Liver (tissue), 3 donors: ENCODE results near the gene CD7.

Experiments used
- ATF3 ChIP-seq: IDR thresholded peaks from 2 replicates; pipeline ENCODE4 v1.6.1; 2016; ENCODE audit warnings: antibody characterized with exemption
- EGR1 ChIP-seq, 2 donors: IDR thresholded peaks; 2 replicates each; pipeline ENCODE4 v1.6.1; 2016 to 2018; ENCODE audit warnings: antibody characterized with exemption in 2 of 2, low read depth in 2 of 2
- FOXA1 ChIP-seq: IDR thresholded peaks from 2 replicates; pipeline ENCODE4 v1.6.1; 2016; ENCODE audit warnings: antibody characterized with exemption
- GABPA ChIP-seq, 2 donors: IDR thresholded peaks in 1 of 2; conservative IDR thresholded peaks in 1 of 2; 2 replicates each; pipeline ENCODE4 v1.6.1; 2016; ENCODE audit warnings: antibody characterized with exemption in 2 of 2, mild to moderate bottlenecking in 1 of 2, moderate library complexity in 1 of 2
- RAD21 ChIP-seq, 2 donors: IDR thresholded peaks; 2 replicates each; pipeline ENCODE4 v1.6.1; 2016; ENCODE audit warnings: antibody characterized with exemption in 2 of 2, mild to moderate bottlenecking in 2 of 2
- REST ChIP-seq: IDR thresholded peaks from 2 replicates; pipeline ENCODE4 v1.6.1; 2016; ENCODE audit warnings: antibody characterized with exemption, mild to moderate bottlenecking
- RXRA ChIP-seq, 2 donors: IDR thresholded peaks; 2 replicates each; pipeline ENCODE4 v1.6.1; 2017 to 2018; ENCODE audit warnings: antibody characterized with exemption in 2 of 2, mild to moderate bottlenecking in 1 of 2
- SP1 ChIP-seq: IDR thresholded peaks from 2 replicates; pipeline ENCODE4 v1.6.1; 2018; ENCODE audit warnings: antibody characterized with exemption, mild to moderate bottlenecking
- TAF1 ChIP-seq: conservative IDR thresholded peaks from 2 replicates; pipeline ENCODE4 v1.6.1; 2016; ENCODE audit warnings: antibody characterized with exemption, mild to moderate bottlenecking
- YY1 ChIP-seq: IDR thresholded peaks from 2 replicates; pipeline ENCODE4 v1.6.1; 2016; ENCODE audit warnings: antibody characterized with exemption, mild to moderate bottlenecking
- TF ChIP-seq, protein P1 (sequence below): fragments of 150-350 bp; IDR thresholded peaks from 2 replicates; pipeline ENCODE4 v1.5.1; 2017; ENCODE audit warnings: improper control_type of control experiment, low read depth, low read length; ENCODE audit not compliant: missing input control
- TF ChIP-seq, protein P2 (sequence below): IDR thresholded peaks from 2 replicates; pipeline ENCODE4 v1.6.1; 2016; ENCODE audit warnings: antibody characterized with exemption
- donor health status: healthy.
- donor health status: healthy.

GRCh38 chr17:82318169-82318498 lies 726 bp upstream of the CD7 start:
- TF ChIP-seq, protein P1, sequence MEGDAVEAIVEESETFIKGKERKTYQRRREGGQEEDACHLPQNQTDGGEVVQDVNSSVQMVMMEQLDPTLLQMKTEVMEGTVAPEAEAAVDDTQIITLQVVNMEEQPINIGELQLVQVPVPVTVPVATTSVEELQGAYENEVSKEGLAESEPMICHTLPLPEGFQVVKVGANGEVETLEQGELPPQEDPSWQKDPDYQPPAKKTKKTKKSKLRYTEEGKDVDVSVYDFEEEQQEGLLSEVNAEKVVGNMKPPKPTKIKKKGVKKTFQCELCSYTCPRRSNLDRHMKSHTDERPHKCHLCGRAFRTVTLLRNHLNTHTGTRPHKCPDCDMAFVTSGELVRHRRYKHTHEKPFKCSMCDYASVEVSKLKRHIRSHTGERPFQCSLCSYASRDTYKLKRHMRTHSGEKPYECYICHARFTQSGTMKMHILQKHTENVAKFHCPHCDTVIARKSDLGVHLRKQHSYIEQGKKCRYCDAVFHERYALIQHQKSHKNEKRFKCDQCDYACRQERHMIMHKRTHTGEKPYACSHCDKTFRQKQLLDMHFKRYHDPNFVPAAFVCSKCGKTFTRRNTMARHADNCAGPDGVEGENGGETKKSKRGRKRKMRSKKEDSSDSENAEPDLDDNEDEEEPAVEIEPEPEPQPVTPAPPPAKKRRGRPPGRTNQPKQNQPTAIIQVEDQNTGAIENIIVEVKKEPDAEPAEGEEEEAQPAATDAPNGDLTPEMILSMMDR = no peak
- TF ChIP-seq REST = no peak
- TF ChIP-seq TAF1 = no peak
- TF ChIP-seq, protein P2, sequence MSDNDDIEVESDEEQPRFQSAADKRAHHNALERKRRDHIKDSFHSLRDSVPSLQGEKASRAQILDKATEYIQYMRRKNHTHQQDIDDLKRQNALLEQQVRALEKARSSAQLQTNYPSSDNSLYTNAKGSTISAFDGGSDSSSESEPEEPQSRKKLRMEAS = no peak
- TF ChIP-seq EGR1 (IDR thresholded peaks at IDR 0.05; ENCODE audit: low read depth in 2 of 2) = no peak
- no peak for TF ChIP-seq YY1
- no peak for TF ChIP-seq ATF3
- TF ChIP-seq RXRA (IDR thresholded peaks at IDR 0.05) = no peak
- no peak for TF ChIP-seq RAD21 (IDR thresholded peaks at IDR 0.05)
- no peak for TF ChIP-seq FOXA1
- TF ChIP-seq SP1 = no peak
- no peak for TF ChIP-seq GABPA (IDR thresholded peaks at IDR 0.05 in 1 of 2, conservative IDR thresholded peaks at IDR 0.05 in 1 of 2)
